ENCODE results near the gene GPR37. TPM values are rescaled to one million over a fixed set of nuclear protein-coding genes. Genes with fewer than 3 reads are reported as not detected.

Gene GPR37
- total and polyA plus RNA-seq, 2 donors (not counting 3 experiments of a cell fraction or from before 2014, with no cell fraction given): 0.92 to 2.1 TPM

GRCh38 chr7:124751027-124751426, 14.6 kb downstream of the GPR37 start:
- TF ChIP-seq FOS (IDR thresholded peaks at IDR 0.05; ENCODE audit: borderline replicate concordance, insufficient read depth, low read length): no peak
- TF ChIP-seq MYC (IDR thresholded peaks at IDR 0.05; ENCODE audit: low read depth, low read length): no peak
- TF ChIP-seq POLR2AphosphoS5 (IDR thresholded peaks at IDR 0.05; ENCODE audit: insufficient read depth, low read depth, low read length): no peak
- TF ChIP-seq, protein P1, sequence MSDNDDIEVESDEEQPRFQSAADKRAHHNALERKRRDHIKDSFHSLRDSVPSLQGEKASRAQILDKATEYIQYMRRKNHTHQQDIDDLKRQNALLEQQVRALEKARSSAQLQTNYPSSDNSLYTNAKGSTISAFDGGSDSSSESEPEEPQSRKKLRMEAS (IDR thresholded peaks at IDR 0.05; ENCODE audit: insufficient read depth, insufficient read length): no peak
- Histone ChIP-seq H3K4me2 (ENCODE audit: insufficient read depth, low read length) (no peak overlapping the region), H3K36me3 (ENCODE audit: control insufficient read depth in 2 of 2, extremely low read depth in 1 of 2, insufficient read depth in 2 of 2, low read length in 2 of 2) (no peaks in the 10 kb centered on the region), H3K79me2 (ENCODE audit: control insufficient read depth, insufficient read depth, low read length) (no peaks in the 10 kb centered on the region), H3K4me3 (replicated peaks in 1 of 3; ENCODE audit: insufficient read depth in 1 of 3, low read depth in 1 of 3, low read length in 3 of 3) (no peak overlapping the region), H3K27ac (ENCODE audit: insufficient read depth, low read depth, low read length) (no peak overlapping the region), H3K9me1 (replicated peaks; ENCODE audit: control insufficient read depth, extremely low read depth, insufficient read depth, low read length) (no peaks in the 10 kb centered on the region), H4K20me1 (replicated peaks; ENCODE audit: control insufficient read depth, extremely low read depth, insufficient read depth, low read length) (no peaks in the 10 kb centered on the region), H3K4me1 (ENCODE audit: control insufficient read depth, extremely low read depth, insufficient read depth, low read length) (no peaks in the 10 kb centered on the region), H3K9ac (replicated peaks; ENCODE audit: extremely low read depth, insufficient read depth, low read length) (no peak overlapping the region), H2AFZ (ENCODE audit: low read depth, low read length) (no peak overlapping the region), H3K27me3 (ENCODE audit: control insufficient read depth in 2 of 2, insufficient read depth in 2 of 2, low read length in 2 of 2) (no peaks in the 10 kb centered on the region), H3K9me3 (replicated peaks; ENCODE audit: control insufficient read depth, insufficient read depth, low read length) (no peaks in the 10 kb centered on the region)
- FAIRE-seq (no peak), DNase-seq (ENCODE audit: low read depth, low spot score) (no peak)
- ChIA-PET POLR2A (no interaction called here), CTCF (interaction anchor here (1.2 kb wide), 1 partner anchor 15 kb away, joined by 3 read pairs; the partner anchor contains the start of gene GPR37)
- BruUV-seq (replicated peaks): no TSS peak
- intact Hi-C loops (cut with micrococcal nuclease): no loop called here
- dilution Hi-C loops (cut with MboI; ENCODE audit: extremely low pct_ligation_motif_present, low sequenced_read_pairs): no loop called here

GRCh38 chr7:124747072-124747471, 18.5 kb downstream of the GPR37 start:
- CTCF ChIA-PET: interaction anchor here (1.0 kb wide), 1 partner anchor 19 kb away, joined by 3 read pairs; the partner anchor contains the start of gene GPR37
- no peak for FAIRE-seq
- Histone ChIP-seq H3K4me1 (ENCODE audit: control insufficient read depth, extremely low read depth, insufficient read depth, low read length) (no peaks in the 10 kb centered on the region), H3K4me3 (replicated peaks in 1 of 3; ENCODE audit: insufficient read depth in 1 of 3, low read depth in 1 of 3, low read length in 3 of 3) (no peak overlapping the region), H3K9ac (replicated peaks; ENCODE audit: extremely low read depth, insufficient read depth, low read length) (no peak overlapping the region), H2AFZ (ENCODE audit: low read depth, low read length) (no peak overlapping the region), H3K27me3 (ENCODE audit: control insufficient read depth in 2 of 2, insufficient read depth in 2 of 2, low read length in 2 of 2) (no peaks in the 10 kb centered on the region), H3K79me2 (ENCODE audit: control insufficient read depth, insufficient read depth, low read length) (no peaks in the 10 kb centered on the region), H3K36me3 (ENCODE audit: control insufficient read depth in 2 of 2, extremely low read depth in 1 of 2, insufficient read depth in 2 of 2, low read length in 2 of 2) (no peaks in the 10 kb centered on the region), H3K9me1 (replicated peaks; ENCODE audit: control insufficient read depth, extremely low read depth, insufficient read depth, low read length) (no peaks in the 10 kb centered on the region), H3K27ac (ENCODE audit: insufficient read depth, low read depth, low read length) (no peak overlapping the region), H4K20me1 (replicated peaks; ENCODE audit: control insufficient read depth, extremely low read depth, insufficient read depth, low read length) (no peaks in the 10 kb centered on the region), H3K9me3 (replicated peaks; ENCODE audit: control insufficient read depth, insufficient read depth, low read length) (no peaks in the 10 kb centered on the region), H3K4me2 (ENCODE audit: insufficient read depth, low read length) (no peak overlapping the region)
- TF ChIP-seq MYC (IDR thresholded peaks at IDR 0.05; ENCODE audit: low read depth, low read length): no peak
- TF ChIP-seq FOS (IDR thresholded peaks at IDR 0.05; ENCODE audit: borderline replicate concordance, insufficient read depth, low read length): no peak
- TF ChIP-seq, protein P1 (IDR thresholded peaks at IDR 0.05; ENCODE audit: insufficient read depth, insufficient read length): no peak
- TF ChIP-seq, protein P2, sequence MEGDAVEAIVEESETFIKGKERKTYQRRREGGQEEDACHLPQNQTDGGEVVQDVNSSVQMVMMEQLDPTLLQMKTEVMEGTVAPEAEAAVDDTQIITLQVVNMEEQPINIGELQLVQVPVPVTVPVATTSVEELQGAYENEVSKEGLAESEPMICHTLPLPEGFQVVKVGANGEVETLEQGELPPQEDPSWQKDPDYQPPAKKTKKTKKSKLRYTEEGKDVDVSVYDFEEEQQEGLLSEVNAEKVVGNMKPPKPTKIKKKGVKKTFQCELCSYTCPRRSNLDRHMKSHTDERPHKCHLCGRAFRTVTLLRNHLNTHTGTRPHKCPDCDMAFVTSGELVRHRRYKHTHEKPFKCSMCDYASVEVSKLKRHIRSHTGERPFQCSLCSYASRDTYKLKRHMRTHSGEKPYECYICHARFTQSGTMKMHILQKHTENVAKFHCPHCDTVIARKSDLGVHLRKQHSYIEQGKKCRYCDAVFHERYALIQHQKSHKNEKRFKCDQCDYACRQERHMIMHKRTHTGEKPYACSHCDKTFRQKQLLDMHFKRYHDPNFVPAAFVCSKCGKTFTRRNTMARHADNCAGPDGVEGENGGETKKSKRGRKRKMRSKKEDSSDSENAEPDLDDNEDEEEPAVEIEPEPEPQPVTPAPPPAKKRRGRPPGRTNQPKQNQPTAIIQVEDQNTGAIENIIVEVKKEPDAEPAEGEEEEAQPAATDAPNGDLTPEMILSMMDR (IDR thresholded peaks at IDR 0.05; ENCODE audit: extremely low read depth in 1 of 2, insufficient read depth in 1 of 2, low read depth in 1 of 2, low read length in 2 of 2): no peak
- no peak for TF ChIP-seq JUN (IDR thresholded peaks at IDR 0.05; ENCODE audit: borderline replicate concordance, insufficient read depth, insufficient read length, low read depth)
- TF ChIP-seq POLR2AphosphoS5 (IDR thresholded peaks at IDR 0.05; ENCODE audit: insufficient read depth, low read depth, low read length): no peak
- TF ChIP-seq POLR2A (IDR thresholded peaks at IDR 0.05; ENCODE audit: low read depth, low read length): no peak
- no peak for TF ChIP-seq EZH2 (IDR thresholded peaks at IDR 0.05; ENCODE audit: borderline replicate concordance, low read depth, low read length, severe bottlenecking)
- no peak for TF ChIP-seq GATA2 (IDR thresholded peaks at IDR 0.05; ENCODE audit: insufficient read depth, insufficient read length, low read depth, low read length)
- dilution Hi-C loops (cut with MboI; ENCODE audit: extremely low pct_ligation_motif_present, low sequenced_read_pairs) (no loop called here), intact Hi-C loops (cut with micrococcal nuclease) (no loop called here)
- no TSS peak for BruUV-seq (replicated peaks)
- POLR2A ChIA-PET: no interaction called here
- DNase-seq (ENCODE audit: low read depth, low spot score): no peak

All from endothelial cell of umbilical vein (primary cell).